Stimulated activated CD8-positive, alpha-beta memory T cell treated with anti-CD3 and anti-CD28 coated beads, Interleukin-2, amount 100 ng/mL, for 1 hour (primary cell): ENCODE measurements around the gene PBX1.

ENCODE experiments used
- DNase-seq, 2 donors: peaks; one replicate each; pipeline ENCODE4 v3.0.0-alpha.2; 2020; ENCODE audit warnings: low read depth in 2 of 2

Gene PBX1

DNA sequence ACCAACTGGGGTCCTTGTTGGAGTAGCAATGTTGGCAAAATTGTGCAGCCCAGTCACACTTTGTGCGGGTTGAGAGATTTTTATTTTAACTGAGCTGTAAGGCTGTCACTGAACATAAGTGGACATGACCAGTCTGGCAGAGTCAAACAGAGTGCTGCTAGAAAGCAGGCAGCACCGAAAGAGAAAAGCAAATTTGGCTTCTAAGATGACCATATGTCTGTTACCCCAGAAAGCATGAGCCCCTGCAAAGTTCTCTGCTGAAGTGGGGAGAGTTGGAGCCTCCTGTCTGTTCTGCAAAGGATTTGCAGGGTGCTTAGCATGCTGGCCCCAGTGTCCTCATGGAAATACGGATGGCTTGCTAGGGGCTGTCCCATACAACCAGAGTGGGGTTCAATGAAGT, 220.4 kb downstream of the PBX1 start:
- no peak for DNase-seq

DNA sequence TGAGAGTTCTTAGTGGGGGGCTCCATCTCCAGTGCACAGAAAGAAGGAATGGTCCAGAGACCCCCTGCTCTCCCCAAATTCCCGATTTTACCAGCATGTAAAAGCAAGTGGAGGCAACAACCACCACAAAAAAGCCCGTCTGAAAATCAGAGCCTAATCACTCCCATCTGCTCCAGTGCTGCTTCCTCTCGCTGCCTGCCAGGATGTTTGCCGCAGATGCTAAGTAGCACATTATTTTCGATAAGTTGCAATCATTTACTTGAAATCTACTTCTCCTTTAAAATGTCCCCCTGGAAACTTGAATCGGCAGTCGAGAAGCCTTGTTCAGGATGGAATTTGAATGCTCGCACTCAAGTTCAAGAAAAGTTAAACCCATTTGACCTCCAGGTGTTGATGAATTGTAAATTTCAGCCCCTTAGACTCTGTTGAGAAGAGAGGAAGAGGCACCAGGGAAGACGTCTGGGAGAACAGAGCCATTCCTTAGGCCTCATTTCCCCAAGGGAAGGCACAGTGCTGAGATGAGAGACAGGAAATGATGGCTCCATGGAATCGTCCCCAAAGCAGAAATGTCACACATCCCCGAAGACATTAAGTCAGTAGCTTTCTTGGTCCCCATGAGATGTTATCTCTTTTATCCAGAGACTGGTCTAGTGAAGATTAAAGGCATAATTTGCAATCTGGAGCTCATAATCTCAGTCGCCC, 221.3 kb downstream of the PBX1 start:
- no peak for DNase-seq

GRCh38 chr1:164780863-164781262, 221.9 kb downstream of the PBX1 start:
- DNase-seq, result no peak

GRCh38 chr1:164781972-164782371, 223.0 kb downstream of the PBX1 start:
- DNase-seq, result no peak

GRCh38 chr1:164783778-164784555, 225.0 kb downstream of the PBX1 start:
- no peak for DNase-seq

- no peak for DNase-seq
Measured at GRCh38 chr1:164784960-164785359, 226.0 kb downstream of the PBX1 start.

GRCh38 chr1:164785841-164786534, 227.0 kb downstream of the PBX1 start:
- DNase-seq, result no peak

- DNase-seq, result peak; percentile 4 to 9
Measured at GRCh38 chr1:164786980-164787833, 228.2 kb downstream of the PBX1 start.

GRCh38 chr1:164787834-164788231, 228.8 kb downstream of the PBX1 start:
- no peak for DNase-seq

- DNase-seq, result no peak
Measured at GRCh38 chr1:164790081-164790480, 231.1 kb downstream of the PBX1 start.

- DNase-seq, result no peak
Measured at GRCh38 chr1:164792410-164793004, 233.5 kb downstream of the PBX1 start.

- DNase-seq, result no peak
Measured at GRCh38 chr1:164794356-164794755, 235.4 kb downstream of the PBX1 start.

- no peak for DNase-seq
Measured at GRCh38 chr1:164796916-164797315, 237.9 kb downstream of the PBX1 start.

DNA sequence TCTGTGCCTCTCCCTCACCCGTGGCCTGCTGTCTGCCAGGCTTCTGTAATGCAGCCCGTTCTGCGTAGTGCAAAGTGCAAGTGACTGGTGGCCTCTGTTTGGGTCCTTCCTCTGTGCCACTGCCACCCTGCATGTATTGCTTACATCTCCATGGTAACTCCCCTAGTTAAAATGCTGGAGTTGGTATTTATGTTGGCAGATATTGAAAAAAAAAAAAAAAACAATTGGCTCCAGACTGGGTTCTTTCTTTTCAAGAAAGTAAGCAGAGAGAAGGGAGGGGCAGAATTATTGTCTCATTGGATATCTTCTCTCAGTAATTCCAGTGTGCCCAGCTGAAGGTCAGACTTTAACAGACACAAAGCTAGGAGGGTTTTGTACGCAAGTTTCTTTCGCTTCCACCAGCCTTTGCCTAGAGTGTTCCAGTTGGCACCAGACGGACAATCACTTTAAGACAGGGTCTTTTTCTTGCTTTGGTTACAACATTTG, 242.3 kb downstream of the PBX1 start:
- no peak for DNase-seq

DNA sequence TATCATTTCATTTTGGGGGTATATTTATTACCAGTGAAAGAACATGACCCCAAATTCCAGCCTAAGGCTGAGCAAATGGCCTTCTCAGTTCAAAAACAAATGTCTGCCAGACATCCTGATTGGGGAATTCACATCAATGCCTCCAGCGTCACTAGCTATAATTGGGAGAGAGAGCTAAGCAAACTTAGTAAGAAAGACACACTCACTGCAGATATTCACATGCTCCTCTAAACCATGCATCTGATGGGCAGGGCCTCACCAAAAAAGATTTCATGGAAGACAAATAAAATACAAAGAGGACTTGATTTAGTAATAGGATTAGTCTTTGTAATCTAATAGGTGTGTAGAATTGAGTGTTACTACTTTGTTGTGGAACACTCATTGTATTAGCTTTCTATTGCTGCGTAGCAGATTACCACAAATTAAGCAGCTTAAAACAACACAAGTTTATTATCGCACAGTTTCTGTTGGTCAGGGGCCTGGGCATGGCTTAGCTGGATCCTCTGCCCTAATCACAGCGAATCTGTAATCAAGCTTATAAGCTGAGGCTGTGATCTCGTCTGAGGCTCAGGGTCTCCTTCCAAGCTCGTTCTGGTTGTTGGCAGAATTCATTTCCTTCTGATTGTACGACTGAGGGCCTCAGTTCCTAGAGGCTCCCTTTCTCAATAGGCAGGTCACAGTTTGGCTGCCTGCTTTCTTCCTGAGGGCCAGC, 243.0 kb downstream of the PBX1 start:
- no peak for DNase-seq

DNA sequence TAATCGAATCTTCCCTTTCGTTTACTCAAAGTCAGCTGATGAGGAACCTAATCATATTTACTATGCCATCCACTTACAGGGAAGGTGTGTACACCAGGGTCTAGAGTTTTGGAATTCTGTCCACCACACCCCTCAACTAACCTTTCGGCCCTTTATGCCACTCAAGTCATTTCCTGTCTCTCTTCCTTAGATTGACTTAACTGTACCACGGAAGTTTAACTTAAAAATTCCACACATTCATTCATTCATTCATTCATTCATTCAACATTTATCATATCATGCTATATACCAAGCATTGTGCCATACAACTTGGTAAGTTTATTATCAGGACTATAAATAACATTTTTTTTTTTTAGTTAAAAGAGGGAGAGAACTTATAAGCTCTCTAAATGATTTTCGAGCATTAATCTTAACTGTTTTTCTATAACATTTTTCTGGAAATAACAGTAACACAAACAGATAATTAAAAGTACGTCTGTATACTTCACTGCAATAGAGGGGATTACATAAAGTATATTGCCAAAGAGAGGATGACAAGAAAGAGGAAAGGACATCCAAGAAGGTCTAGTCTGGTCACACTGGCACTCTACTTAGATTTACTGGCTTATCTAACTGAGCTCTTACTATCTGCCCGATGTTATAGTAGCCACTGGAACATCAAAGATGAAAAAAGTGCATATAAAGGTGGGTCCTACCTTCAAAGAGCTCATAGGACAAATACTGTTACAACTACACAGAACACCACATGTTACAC, 243.7 kb downstream of the PBX1 start:
- DNase-seq, result no peak

- no peak for DNase-seq
Measured at GRCh38 chr1:164803366-164803765, 244.4 kb downstream of the PBX1 start.

DNA sequence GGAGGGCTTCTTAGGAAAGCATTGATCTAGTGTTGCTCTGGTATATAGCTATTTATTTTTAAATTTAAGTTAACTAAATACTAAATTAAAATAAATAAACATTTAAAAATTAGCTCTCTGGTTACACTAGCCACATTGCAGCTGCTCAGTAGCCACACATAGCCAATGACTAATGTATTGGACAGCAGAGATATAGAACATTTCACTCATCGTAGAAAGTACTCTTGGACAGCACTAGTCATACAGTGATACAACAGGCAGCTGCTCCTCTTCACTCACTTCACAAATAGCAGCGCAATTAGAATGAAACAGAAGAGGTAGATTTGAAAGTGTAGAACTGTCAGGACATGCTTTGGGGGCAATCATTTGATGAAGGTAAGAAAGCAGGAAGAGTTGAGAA, 245.4 kb downstream of the PBX1 start:
- no peak for DNase-seq

GRCh38 chr1:164805399-164805798, 246.4 kb downstream of the PBX1 start:
- DNase-seq, result no peak

DNA sequence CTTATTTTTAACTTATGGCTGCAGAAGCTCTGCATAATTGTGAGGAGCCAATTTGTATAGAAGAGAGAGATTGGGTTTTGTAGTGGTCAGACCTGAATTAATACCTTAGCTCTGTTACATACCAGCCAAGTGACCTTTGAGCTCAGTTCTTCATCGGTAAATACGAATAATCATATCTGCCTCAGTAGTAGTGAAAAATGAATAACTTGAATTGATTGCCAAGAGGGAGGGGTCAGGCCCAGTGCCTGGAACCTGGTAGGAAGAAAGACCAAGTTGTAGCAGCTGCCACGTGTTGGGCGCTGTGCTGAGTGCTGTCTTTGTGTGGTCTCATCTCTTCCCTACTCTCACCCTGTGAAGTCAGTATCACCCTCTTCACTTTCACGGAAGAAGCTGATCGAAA, 247.5 kb downstream of the PBX1 start:
- no peak for DNase-seq
